ENCODE results near the gene TYW3. TPM values are rescaled to one million over a fixed set of nuclear protein-coding genes. Genes with fewer than 3 reads are reported as not detected.

Gene TYW3
- total RNA-seq: 10 to 100 TPM; 17.1 to 18.8 TPM

GRCh38 chr1:74732960-74733603, at the start of gene TYW3, which contains the start of gene CRYZ:
TYW3 (plus strand) TSS chr1:74733152; CDS start chr1:74733245, 93 bp downstream.
CRYZ (minus strand) TSS chr1:74733050; CDS start chr1:74724821, 8,229 bp downstream.
- peak; percentile 89 for ATAC-seq (ENCODE audit: low read depth)
- Mint-ChIP-seq H3K27ac (peak within 1 kb of the TSS; percentile 99), H3K9me3 (no peaks in the 10 kb centered on the region), H3K36me3 (peaks cover 10% of the 10 kb centered on the region), H3K4me3 (peak within 1 kb of the TSS; percentile 98), H3K4me1 (peaks cover 27% of the 10 kb centered on the region), H3K27me3 (no peaks in the 10 kb centered on the region)
- POLR2A ChIA-PET: interaction anchor here (0.7 to 1.9 kb wide), 4 partner anchors 12 to 535 kb away, joined by 3 to 7 read pairs (median 4); partner anchors contain the start of genes FPGT and LRRIQ3
- peak; percentile 82 for DNase-seq

- no peaks in the 10 kb centered on the region for H3K4me1 Mint-ChIP-seq
Observed at GRCh38 chr1:74683656-74684055, 49.3 kb upstream of the TYW3 start.

GRCh38 chr1:74684301-74684700, 48.7 kb upstream of the TYW3 start:
- Mint-ChIP-seq H3K36me3 (no peaks in the 10 kb centered on the region), H3K4me1 (no peaks in the 10 kb centered on the region), H3K9me3 (no peaks in the 10 kb centered on the region), H3K27me3 (no peaks in the 10 kb centered on the region), H3K27ac (no peak overlapping the region), H3K4me3 (no peak overlapping the region)
- DNase-seq (no peak), ATAC-seq (ENCODE audit: low read depth) (no peak)
- POLR2A ChIA-PET: no interaction called here

More at GRCh38 chr1:74683656-74684055, 49.3 kb upstream of the TYW3 start:
- Mint-ChIP-seq H3K27ac (no peak overlapping the region), H3K9me3 (no peaks in the 10 kb centered on the region), H3K27me3 (no peaks in the 10 kb centered on the region), H3K4me3 (no peak overlapping the region), H3K36me3 (no peaks in the 10 kb centered on the region)
- no peak for DNase-seq
- no peak for ATAC-seq (ENCODE audit: low read depth)
- POLR2A ChIA-PET: no interaction called here

- H3K4me1 Mint-ChIP-seq: no peaks in the 10 kb centered on the region
Observed at GRCh38 chr1:74686928-74687327, 46.0 kb upstream of the TYW3 start.

GRCh38 chr1:74689621-74690363, 43.2 kb upstream of the TYW3 start:
- no peak overlapping the region for H3K4me3 Mint-ChIP-seq
- ATAC-seq (ENCODE audit: low read depth) (peak; percentile 22), DNase-seq (no peak)
- H3K9me3 Mint-ChIP-seq: no peaks in the 10 kb centered on the region
- POLR2A ChIA-PET: no interaction called here
- H3K27me3 Mint-ChIP-seq: peaks cover 2% of the 10 kb centered on the region
- H3K36me3 Mint-ChIP-seq: no peaks in the 10 kb centered on the region
- H3K27ac Mint-ChIP-seq: no peak overlapping the region
- no peaks in the 10 kb centered on the region for H3K4me1 Mint-ChIP-seq

More at GRCh38 chr1:74686928-74687327, 46.0 kb upstream of the TYW3 start:
- DNase-seq: no peak
- Mint-ChIP-seq H3K4me3 (no peak overlapping the region), H3K36me3 (no peaks in the 10 kb centered on the region), H3K27ac (no peak overlapping the region), H3K27me3 (peaks cover 2% of the 10 kb centered on the region), H3K9me3 (no peaks in the 10 kb centered on the region)
- POLR2A ChIA-PET: no interaction called here
- no peak for ATAC-seq (ENCODE audit: low read depth)

- H3K27me3 Mint-ChIP-seq: peaks cover 4% of the 10 kb centered on the region
- H3K4me3 Mint-ChIP-seq: no peak overlapping the region
- H3K27ac Mint-ChIP-seq: no peak overlapping the region
- POLR2A ChIA-PET: no interaction called here
- ATAC-seq (ENCODE audit: low read depth): no peak
- H3K4me1 Mint-ChIP-seq: no peaks in the 10 kb centered on the region
- H3K9me3 Mint-ChIP-seq: no peaks in the 10 kb centered on the region
- no peaks in the 10 kb centered on the region for H3K36me3 Mint-ChIP-seq
- no peak for DNase-seq
Observed at GRCh38 chr1:74690364-74690696, 42.6 kb upstream of the TYW3 start.

- Mint-ChIP-seq H3K9me3 (no peaks in the 10 kb centered on the region), H3K27me3 (peaks cover 5% of the 10 kb centered on the region), H3K4me3 (no peak overlapping the region), H3K27ac (no peak overlapping the region), H3K4me1 (no peaks in the 10 kb centered on the region), H3K36me3 (no peaks in the 10 kb centered on the region)
- no peak for DNase-seq
- ATAC-seq (ENCODE audit: low read depth): no peak
- POLR2A ChIA-PET: no interaction called here
Observed at GRCh38 chr1:74690909-74691308, 42.0 kb upstream of the TYW3 start.

- POLR2A ChIA-PET: no interaction called here
- DNase-seq (no peak), ATAC-seq (ENCODE audit: low read depth) (no peak)
- no peaks in the 10 kb centered on the region for H3K9me3 Mint-ChIP-seq
- no peak overlapping the region for H3K27ac Mint-ChIP-seq
- H3K27me3 Mint-ChIP-seq: peaks cover 5% of the 10 kb centered on the region
- H3K36me3 Mint-ChIP-seq: no peaks in the 10 kb centered on the region
- no peaks in the 10 kb centered on the region for H3K4me1 Mint-ChIP-seq
- no peak overlapping the region for H3K4me3 Mint-ChIP-seq
Observed at GRCh38 chr1:74693473-74693872, 39.5 kb upstream of the TYW3 start.

- POLR2A ChIA-PET: no interaction called here
- DNase-seq (no peak), ATAC-seq (ENCODE audit: low read depth) (no peak)
- no peak overlapping the region for H3K27ac Mint-ChIP-seq
- no peak overlapping the region for H3K4me3 Mint-ChIP-seq
- H3K27me3 Mint-ChIP-seq: peaks cover 2% of the 10 kb centered on the region
- peaks cover 6% of the 10 kb centered on the region for H3K36me3 Mint-ChIP-seq
- H3K4me1 Mint-ChIP-seq: peaks cover 4% of the 10 kb centered on the region
- H3K9me3 Mint-ChIP-seq: no peaks in the 10 kb centered on the region
Observed at GRCh38 chr1:74697832-74698231, 35.1 kb upstream of the TYW3 start.

GRCh38 chr1:74699331-74699730, 33.6 kb upstream of the TYW3 start:
- POLR2A ChIA-PET: no interaction called here

GRCh38 chr1:74703386-74704182, 29.4 kb upstream of the TYW3 start:
- Mint-ChIP-seq H3K4me3 (no peak overlapping the region), H3K36me3 (peaks cover 22% of the 10 kb centered on the region), H3K9me3 (no peaks in the 10 kb centered on the region), H3K27ac (no peak overlapping the region), H3K4me1 (peaks cover 9% of the 10 kb centered on the region), H3K27me3 (no peaks in the 10 kb centered on the region)
- no peak for DNase-seq
- POLR2A ChIA-PET: no interaction called here
- ATAC-seq (ENCODE audit: low read depth): no peak

More at GRCh38 chr1:74699331-74699730, 33.6 kb upstream of the TYW3 start:
- peaks cover 16% of the 10 kb centered on the region for H3K36me3 Mint-ChIP-seq
- ATAC-seq (ENCODE audit: low read depth): no peak
- no peaks in the 10 kb centered on the region for H3K9me3 Mint-ChIP-seq
- no peak overlapping the region for H3K27ac Mint-ChIP-seq
- no peak for DNase-seq
- peaks cover 6% of the 10 kb centered on the region for H3K4me1 Mint-ChIP-seq
- H3K27me3 Mint-ChIP-seq: peaks cover 2% of the 10 kb centered on the region
- no peak overlapping the region for H3K4me3 Mint-ChIP-seq

GRCh38 chr1:74712881-74713280, 20.1 kb upstream of the TYW3 start:
- Mint-ChIP-seq H3K4me1 (peaks cover 5% of the 10 kb centered on the region), H3K36me3 (peaks cover 5% of the 10 kb centered on the region), H3K27me3 (no peaks in the 10 kb centered on the region), H3K4me3 (no peak overlapping the region), H3K9me3 (no peaks in the 10 kb centered on the region), H3K27ac (no peak overlapping the region)
- ATAC-seq (ENCODE audit: low read depth) (no peak), DNase-seq (no peak)
- POLR2A ChIA-PET: no interaction called here

GRCh38 chr1:74713849-74714248, 19.1 kb upstream of the TYW3 start:
- Mint-ChIP-seq H3K4me1 (peaks cover 2% of the 10 kb centered on the region), H3K9me3 (no peaks in the 10 kb centered on the region), H3K27ac (no peak overlapping the region), H3K4me3 (no peak overlapping the region), H3K36me3 (peaks cover 4% of the 10 kb centered on the region), H3K27me3 (no peaks in the 10 kb centered on the region)
- ATAC-seq (ENCODE audit: low read depth): no peak
- no peak for DNase-seq
- POLR2A ChIA-PET: no interaction called here

Data from activated naive CD8-positive, alpha-beta T cell treated with anti-CD3 and anti-CD28 coated beads, Interleukin-2, amount 10 ng/mL, durations not matched to agents 7 days and 5 days (primary cell).